Measurements from ENCODE around the gene MRGPRX3.
"Not testable (repeated sequence)": the region's sequence is repeated elsewhere in the genome, so short reads cannot be mapped to it uniquely, and the experiment has no call there.

Gene MRGPRX3
- 0 reads per million in 2 experiments for total RNA-seq

DNA sequence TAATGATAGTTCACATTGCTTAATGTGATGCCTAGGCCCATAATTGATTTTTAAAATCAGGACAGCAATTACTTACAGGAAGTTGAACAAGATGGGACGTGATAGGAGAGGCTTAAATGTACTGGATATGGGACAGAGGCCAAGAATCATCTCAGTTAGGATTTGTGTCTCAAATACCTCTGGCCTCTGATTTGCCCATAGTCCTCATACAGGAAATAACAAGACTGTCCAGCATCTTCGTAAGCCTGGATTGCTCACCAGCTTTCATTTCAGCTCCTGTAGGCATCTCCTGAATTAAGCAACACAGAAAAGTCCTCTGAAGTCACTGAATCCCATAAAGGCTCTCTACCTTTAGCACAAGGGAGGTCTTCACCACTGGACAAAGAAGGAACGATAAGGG is at the start of gene MRGPRX3:
Gene MRGPRX3, plus strand, starts transcription at position 231 of the 400 bp plus-strand sequence. CDS start 4,632 bp downstream, outside the sequence.
- no peak for DNase-seq (ENCODE audit: low read depth)

DNA sequence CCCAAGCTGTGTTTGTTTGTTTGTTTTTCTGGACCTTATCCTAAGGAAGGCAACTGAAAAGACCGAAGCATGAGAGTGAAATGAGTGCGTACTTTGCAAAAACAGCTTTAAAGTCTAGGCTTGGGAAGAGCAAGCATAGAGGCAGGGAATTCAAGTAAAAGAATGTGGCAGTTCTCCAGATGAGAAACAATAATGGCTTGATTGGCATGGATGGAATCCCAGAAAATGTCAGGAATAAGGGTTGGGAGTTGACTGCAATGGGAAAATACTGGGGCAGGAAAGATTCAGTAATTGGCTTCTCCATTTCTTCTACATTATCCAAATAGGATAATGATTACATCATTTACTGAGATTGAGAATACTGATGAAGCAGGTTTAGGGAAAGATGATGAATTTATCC is 44.0 kb upstream of the MRGPRX3 start:
- no peak for DNase-seq (ENCODE audit: low read depth)

DNA sequence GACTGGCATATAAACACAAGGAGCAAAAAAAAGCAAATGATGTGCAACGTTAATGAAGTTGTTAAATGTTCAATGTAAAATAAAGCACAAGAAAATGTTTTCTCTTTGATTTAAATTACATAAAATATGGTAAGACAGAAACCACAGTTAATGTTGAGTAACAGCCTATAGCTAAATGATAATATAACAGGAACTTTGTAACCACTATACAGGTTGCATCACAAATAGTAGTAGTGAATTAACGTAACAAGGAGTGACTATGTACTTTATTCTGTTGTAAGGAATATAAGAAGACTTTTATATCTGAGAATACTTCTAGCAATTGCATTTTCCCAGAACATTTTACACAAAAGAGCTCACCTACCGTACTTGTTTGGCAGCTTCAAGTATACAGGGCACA is 43.4 kb upstream of the MRGPRX3 start:
- DNase-seq (ENCODE audit: low read depth), result no peak

DNA sequence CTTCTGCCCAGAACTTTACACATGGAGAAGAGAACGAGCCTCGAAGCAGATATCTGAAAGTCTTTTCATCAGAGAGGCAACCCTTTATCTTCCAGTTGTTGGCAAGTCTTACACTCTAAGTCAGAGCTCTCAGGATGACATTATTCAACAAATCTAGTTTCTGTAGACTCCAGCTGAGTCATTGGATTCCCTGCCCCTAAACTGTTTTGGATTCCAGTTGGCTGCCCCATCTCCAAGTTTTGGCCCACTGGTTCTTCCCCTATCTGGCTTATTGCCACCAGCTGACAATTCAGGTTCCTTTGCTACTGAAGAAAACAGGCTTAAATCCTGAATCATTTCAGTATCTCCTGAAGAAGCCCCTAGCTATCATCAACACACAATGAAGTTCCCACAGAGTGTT is 40.6 kb upstream of the MRGPRX3 start:
- no peak for DNase-seq (ENCODE audit: low read depth)

DNA sequence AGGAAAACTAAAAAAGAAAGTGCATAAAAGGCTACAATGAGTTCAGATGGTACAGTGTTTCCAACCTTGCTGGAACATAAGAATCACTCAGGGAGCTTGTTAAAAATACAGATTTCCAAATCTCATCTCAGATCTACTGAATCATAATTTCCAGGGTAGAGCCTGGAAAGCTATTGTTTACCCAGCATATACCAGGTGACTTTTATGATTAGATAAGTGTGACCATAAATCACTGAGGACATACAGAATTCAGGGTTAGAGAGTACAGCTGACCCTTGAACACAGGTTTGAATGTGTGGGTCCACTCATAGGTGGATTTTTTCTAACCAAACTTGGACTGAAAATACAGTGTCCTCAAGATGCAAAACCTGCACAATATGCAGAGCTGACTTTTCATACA is 38.4 kb upstream of the MRGPRX3 start:
- no peak for DNase-seq (ENCODE audit: low read depth)

DNA sequence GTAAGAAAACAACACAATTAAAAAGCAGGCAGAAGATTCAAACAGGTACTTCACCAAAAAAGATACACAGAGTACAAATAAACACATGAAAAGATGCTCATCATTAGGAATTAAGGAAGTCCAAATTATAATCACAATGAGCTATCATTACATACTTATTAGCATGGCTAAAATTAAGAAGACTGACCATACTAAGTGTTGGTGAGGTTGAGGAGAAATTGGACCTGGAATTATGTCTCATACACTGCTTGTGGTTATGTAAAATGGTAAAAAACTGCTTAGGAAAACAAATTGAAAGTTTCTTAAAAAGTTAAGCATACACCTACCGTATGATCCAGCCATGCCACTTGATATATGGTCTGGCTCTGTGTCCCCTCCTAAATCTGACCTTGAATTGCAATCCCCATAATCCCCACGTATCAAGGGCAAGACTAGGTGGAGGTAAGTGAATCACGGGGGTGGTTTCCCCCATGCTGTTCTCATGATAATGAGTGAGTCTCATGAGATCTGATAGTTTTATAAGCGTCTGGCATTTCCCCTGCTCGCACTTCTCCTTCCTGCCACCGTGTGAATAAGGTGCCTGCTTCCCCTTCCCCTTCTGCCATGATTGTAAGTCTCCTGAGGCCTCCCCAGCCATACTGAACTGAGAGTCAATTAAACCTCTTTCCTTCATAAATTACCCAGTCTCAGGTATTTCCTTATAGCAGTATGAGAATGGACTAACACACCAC is 31.3 kb upstream of the MRGPRX3 start:
- no peak for DNase-seq (ENCODE audit: low read depth)

DNA sequence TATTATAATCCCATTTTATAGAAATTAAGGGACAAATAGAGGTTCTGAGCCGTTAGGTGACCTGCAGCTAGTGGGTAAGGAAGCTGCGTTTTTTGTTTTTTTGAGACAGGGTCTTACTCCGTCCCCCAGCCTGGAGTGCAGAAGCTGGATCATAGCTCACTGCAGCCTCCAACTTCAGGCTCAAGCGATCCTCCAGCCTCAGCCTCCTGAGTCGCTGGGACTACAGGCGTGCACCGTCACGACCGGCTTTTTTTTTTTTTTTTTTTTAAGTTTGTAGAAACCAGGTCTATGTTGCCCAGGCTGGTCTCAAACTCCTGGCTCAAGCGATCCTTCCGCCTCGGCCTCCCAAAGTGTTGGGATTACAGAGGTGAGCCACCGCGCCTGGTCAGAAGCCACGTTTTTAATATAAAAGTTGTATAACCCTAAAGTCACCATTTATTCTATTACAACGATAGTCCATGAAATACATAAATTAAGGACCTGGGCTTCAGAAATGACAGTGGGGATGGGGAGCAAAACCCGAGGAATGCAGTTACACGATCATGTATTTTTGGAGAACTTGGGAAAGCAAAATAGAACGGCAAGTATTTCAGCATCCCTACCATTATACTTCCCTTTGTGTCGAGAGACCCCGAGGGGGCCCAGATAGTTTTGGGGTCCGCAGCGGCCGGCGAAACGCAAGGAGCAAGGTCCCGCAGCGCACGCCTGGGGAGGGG is 27.1 kb upstream of the MRGPRX3 start:
- no peak for DNase-seq (ENCODE audit: low read depth)

DNA sequence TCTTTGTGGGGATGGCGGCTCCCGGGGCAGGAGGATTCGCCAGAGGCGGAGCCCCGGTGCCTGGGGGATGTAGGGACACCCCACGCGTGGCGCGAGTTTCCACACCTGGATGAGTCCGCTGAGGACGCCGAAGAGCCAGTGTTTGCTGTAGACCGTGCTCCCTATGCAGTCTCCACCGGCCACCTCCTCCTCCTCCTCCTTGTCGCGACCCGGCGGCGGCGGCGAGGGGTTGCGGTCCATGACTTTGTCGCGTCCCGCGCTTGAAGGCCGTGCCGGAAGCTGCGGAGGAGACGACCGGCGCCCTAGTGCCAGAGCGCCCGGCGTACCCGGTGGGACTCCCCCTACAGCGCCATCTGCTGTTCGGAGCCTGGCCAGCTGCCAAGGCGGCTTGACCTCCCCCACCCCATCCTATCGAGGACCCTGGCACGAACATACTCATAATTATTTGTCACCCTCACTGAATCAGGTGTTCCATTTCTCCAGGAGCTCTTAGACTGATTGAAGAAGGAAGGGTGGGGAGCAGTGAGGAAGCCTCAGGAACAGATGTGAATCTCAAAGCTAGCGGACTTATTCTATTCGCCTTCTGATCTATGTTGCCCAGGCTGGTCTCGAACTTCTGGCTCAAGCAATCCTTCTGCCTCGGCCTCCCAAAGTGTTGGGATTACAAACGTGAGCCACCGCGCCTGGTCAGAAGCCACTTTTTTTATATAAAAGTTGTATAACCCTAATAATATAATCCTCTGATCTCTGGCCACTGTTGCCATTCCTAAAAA is 26.4 kb upstream of the MRGPRX3 start, which contains the start of gene SAAL1:
Gene SAAL1, minus strand, starts transcription at position 281 of the 773 bp plus-strand sequence. Its CDS starts 41 bp downstream, at position 240.
- peak; percentile 83 for DNase-seq (ENCODE audit: low read depth)

DNA sequence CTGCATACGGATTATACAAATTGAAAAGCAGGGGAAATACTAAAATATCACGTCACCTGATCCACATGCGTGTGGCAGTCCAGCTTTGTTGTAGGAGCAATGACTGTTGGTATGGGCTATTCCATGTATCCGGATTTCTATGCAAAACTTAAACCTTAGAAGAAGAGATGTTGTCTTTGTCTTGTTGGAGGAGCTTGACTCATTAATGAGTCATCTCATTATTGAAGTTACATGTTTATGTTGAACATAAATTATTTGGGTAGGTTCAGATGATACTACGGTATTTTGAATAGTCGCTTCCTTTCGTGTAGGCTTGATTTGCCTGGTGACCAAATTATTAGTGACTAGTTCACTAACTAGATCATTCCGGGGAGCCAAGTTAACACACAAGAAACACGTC is 25.7 kb upstream of the MRGPRX3 start:
- DNase-seq (ENCODE audit: low read depth), result no peak

DNA sequence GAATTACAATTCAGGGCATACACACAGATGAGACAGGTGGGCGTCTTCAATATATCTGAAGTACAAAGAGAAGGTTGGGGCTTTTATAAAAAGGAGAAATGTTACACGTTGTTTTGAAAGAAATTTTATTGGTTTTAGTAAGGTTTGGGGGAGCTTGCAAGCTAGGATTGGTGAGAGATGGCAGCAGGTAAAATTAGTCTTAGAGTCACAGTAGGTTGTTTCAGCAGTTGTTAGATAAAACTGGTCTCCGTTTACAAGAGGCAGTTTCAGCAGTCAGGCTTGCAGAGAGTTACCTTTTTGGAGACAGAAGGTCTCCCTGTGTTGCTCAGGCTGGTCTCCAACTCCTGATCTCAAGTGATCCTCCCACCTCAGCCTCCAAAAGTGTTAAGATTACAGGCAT is 24.1 kb upstream of the MRGPRX3 start:
- DNase-seq (ENCODE audit: low read depth), result no peak

DNA sequence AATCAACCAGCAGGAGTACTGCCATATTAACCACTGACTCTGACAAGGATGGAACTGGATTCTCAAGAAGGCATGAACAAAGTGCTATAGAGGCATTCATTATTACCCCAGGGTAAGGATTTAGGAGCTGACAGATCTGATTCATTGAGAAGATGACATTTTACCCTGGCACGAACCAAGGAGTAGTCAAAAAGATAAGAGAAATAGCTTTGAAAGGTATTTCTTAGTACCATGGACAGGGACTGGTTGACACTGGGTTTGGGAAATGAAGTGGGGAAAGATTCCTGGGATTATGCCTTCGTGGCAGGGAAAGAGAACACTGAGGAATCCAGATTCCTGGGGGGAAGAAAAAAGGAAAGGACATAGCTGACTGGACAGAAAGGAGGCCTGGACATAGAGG is 21.4 kb upstream of the MRGPRX3 start:
- DNase-seq (ENCODE audit: low read depth), result no peak

DNA sequence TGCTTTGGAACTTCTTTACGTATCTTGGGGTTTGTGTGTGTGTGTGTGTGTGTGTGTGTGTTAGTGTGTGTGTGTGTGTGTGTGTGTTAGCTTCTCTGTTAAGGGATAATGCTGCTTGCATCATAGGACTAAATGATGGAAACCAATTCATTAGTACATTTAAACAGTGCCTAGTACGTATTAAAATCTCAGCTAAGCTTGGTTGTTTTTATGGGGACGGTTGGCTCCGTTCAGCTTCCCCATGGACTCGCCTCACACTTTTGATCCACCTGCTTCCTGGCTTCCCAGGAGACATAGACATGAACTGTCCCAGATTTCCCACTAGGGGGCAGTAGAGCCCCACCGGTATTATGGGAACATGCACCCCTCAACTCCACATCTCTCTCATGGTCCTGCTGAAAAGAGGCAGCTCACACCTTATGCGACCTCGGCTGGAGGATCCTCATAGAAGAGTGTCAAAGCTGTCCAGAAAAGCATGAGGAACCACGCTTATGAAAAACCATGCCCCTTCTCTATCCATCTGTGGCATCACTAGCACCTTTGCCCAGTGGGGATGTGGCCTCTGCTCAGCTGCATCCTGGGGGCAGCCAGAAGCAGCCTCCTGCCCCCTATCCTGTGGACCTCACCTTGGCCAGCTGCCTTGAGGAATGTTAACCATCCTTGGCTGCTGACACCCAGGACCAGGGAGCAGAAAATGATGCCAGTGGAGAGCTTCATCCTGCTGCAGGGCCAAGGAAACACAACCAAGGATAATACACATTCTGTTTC is 16.8 kb upstream of the MRGPRX3 start:
- DNase-seq (ENCODE audit: low read depth), result peak; percentile 39

DNA sequence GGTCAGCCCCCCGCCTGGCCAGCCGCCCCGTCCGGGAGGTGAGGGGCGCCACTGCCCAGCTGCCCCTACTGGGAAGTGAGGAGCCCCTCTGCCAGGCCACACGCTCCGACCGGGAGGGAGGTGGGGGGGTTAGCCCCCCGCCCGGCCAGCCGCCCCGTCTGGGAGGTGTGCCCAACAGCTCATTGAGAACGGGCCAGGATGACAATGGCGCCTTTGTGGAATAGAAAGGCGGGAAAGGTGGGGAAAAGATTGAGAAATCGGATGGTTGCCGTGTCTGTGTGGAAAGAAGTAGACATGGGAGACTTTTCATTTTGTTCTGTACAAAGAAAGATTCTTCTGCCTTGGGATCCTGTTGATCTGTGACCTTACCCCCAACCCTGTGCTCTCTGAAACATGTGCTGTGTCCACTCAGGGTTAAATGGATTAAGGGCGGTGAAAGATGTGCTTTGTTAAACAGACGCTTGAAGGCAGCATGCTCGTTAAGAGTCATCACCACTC is 11.0 kb upstream of the MRGPRX3 start:
- not testable (repeated sequence) for DNase-seq (ENCODE audit: low read depth)

DNA sequence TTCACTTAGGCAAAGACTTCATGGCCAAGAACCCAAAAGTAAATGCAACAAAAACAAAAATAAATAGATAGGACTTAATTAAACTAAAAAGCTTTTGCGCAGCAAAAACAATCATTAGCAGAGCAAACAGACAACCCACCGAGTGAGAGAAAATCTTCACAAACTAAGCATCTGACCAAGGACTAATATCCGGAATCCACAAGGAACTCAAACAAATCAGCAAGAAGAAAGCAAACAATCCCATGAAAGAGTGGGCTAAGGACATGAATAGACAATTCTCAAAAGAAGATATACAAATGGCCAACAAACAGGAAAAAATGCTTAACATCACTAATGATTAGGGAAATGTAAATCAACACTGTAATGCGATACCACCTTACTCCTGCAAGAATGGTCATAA is 1.3 kb upstream of the MRGPRX3 start:
- not testable (repeated sequence) for DNase-seq (ENCODE audit: low read depth)

DNA sequence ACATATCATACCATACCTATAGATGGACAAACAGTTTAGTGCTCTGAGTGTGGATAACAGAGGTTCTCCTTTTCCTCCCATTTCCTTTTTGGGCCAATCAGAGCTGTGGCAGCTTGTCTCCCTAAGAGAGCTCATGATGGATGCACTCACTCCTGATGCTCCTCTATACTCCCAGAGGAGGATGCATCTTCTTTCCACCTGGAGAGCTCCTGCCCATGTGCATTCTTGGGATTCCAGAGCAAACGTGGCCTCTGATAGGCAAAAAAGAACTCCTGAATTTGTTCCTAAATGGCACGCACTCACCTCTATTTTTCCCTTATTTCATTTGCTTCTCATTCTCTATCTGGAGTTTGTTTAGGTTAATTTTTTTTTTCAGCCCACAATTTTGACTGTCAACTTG is 2.9 kb downstream of the MRGPRX3 start:
- no peak for DNase-seq (ENCODE audit: low read depth)

DNA sequence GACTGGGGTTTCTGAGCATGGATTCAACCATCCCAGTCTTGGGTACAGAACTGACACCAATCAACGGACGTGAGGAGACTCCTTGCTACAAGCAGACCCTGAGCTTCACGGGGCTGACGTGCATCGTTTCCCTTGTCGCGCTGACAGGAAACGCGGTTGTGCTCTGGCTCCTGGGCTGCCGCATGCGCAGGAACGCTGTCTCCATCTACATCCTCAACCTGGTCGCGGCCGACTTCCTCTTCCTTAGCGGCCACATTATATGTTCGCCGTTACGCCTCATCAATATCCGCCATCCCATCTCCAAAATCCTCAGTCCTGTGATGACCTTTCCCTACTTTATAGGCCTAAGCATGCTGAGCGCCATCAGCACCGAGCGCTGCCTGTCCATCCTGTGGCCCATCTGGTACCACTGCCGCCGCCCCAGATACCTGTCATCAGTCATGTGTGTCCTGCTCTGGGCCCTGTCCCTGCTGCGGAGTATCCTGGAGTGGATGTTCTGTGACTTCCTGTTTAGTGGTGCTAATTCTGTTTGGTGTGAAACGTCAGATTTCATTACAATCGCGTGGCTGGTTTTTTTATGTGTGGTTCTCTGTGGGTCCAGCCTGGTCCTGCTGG is 4.9 kb downstream of the MRGPRX3 start:
- DNase-seq (ENCODE audit: low read depth), result no peak

DNA sequence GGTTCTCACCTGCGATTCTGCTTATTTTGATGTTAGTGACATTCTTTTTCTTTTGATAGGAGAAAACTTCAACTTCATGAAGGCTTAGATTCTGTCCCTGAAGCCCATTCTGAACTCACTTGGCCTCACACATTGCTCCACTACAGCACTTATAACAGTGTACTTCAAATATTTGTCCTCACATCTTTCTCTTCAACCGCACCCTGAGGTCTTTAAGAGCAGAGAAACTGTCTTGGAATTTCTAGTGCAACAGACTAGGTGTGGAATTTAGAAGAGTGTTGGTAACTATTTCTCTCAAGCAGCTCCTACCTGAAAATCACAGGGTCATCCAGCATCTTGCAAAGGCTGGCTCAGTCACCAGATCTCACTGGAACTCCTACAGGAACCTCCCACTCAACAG is 7.8 kb downstream of the MRGPRX3 start:
- DNase-seq (ENCODE audit: low read depth), result no peak

DNA sequence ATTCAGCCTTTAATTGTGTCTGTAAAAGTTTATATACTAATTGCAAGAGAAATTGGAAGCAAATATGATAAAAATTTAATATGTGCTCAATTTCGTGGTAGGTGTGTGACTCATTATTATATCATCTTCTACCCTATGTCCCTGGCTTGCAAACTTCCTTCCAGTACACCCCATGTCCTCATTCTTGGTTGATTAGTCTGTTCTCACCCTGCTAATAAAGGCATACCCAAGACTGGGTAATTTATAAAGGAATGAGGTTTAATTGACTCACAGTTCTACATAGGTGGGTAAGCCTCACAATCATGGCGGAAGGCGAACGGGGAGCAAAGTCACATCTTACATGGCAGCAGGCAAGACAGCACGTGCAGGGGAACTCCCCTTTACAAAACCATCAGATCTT is 11.9 kb downstream of the MRGPRX3 start:
- no peak for DNase-seq (ENCODE audit: low read depth)

DNA sequence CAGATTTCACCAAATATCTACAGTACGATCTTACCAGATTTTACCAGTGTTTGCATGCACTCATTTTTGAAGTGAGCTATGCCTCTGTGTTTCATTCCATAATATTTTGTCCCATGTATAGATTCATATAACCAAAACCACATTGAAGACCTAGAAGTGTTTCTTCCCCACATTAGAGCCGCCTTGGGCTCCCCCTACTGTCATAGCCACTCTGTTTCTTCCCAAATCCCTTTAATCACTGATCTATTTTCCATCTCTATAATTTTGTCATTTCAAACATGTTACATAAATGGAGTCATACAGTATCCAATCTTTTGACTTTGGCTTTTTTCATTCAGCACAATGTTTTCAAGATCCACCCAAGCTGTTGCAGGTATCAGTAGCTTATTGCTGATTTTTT is 12.7 kb downstream of the MRGPRX3 start:
- DNase-seq (ENCODE audit: low read depth), result no peak

DNA sequence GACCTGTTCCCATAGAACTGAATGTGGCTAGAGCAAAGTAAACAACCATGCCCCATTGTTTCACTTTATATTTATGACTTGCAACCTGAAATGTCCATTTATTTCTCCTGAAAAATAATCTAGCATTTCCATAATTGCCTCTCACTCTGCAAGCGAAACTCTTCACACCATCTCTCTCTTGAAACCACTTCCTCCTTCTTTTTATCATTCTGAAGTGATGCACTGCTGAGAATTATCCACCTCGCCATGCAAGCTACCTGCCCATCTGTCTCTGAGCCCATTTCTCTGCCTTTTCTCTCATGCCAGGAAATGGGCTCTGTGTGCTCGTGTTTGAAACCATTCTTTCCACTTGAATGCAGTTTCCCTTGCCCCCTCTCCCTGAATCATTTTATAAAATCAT is 13.5 kb downstream of the MRGPRX3 start:
- DNase-seq (ENCODE audit: low read depth), result no peak

DNA sequence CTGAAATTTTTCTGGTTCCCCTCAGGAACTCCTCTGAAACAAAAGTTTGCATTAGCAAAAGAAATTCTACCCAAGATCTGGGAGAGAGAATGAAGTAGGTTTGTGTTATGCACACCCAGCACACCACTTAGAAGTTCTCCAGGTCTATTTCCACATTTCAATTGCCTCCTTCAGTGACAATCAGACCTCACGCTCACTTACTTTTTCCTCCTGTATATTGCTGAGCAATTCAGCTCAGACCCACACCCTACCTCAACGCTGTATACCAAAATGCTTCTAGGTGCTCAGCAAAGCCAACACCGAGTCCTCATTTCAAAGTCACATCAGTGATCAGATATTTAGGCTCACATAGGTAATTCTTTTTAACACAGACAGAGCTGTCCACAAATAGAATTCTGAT is 19.2 kb downstream of the MRGPRX3 start:
- DNase-seq (ENCODE audit: low read depth), result no peak

Measured in T follicular helper cell (primary cell).